Esophagus squamous epithelium (tissue), 4 donors: ENCODE measurements around the gene SREBF2.

Source experiments
- CTCF ChIP-seq, 6 experiments: fragments of 450-650 bp in 4 of 6; fragments of 200-600 bp in 2 of 6; sonication (generic) in 2 of 6; IDR thresholded peaks; one replicate each; pipeline ENCODE4 v1.5.1; 2016 to 2019; ENCODE audit warnings: antibody characterized with exemption in 6 of 6, mild to moderate bottlenecking in 4 of 6, moderate library complexity in 4 of 6
- POLR2A ChIP-seq, 4 donors: fragments of 450-650 bp; IDR thresholded peaks; one replicate each; pipeline ENCODE4 v1.6.1; 2017; ENCODE audit warnings: antibody characterized with exemption in 4 of 4, mild to moderate bottlenecking in 4 of 4, moderate library complexity in 3 of 4

- TF ChIP-seq POLR2A (IDR thresholded peaks at IDR 0.05) = no peak
- TF ChIP-seq CTCF (IDR thresholded peaks at IDR 0.05) = no peak
Observed at GRCh38 chr22:41892721-41893120, 59.8 kb downstream of the SREBF2 start.
